Measurements from ENCODE around the gene PRDM16.

The PRDM16 gene

DNA sequence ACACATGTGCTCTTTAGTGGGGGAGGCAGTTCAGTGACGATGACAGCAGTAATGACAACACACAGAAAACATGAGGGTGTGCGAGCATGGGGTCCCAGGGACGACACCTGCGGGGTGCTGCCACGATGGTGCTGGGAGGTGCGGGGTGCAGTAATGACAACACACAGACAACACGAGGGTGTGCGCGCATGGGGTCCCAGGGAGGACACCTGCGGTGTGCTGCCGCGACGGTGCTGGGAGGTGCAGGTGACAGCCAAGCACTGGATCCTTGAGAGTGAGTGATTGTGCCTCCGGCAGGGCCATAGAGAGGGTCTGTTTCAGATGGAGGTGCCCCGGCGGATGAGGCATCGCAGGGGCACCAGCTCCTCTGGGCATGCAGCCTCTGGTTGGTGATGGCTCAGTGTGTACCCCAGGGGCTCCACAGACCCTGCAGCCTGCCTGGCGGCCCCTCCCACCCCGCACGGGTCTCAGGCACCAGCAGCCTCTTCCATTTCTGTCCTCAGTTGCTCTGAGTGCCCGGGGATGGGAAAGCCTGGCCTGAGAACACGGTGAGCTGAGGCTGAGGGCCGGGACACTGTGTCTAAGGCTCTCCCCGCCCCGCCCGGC is 193.8 kb downstream of the PRDM16 start:
- peaks cover 3% of the 10 kb centered on the region in 2 donors for H3K9me3 ChIP-seq (replicated peaks in 1 of 2; ENCODE audit: control insufficient read depth in 2 of 2, insufficient read depth in 1 of 2, low read depth in 1 of 2, low read length in 2 of 2)
- no peak overlapping the region for H3K4me2 ChIP-seq (ENCODE audit: insufficient read depth, low read length, poor library complexity, severe bottlenecking)
- H3K14ac ChIP-seq (ENCODE audit: low read length): no peak overlapping the region
- peak overlapping the region; percentile 52 for H3K9ac ChIP-seq (ENCODE audit: low read depth, low read length, poor library complexity)
- no peaks in the 10 kb centered on the region for H3K36me3 ChIP-seq (replicated peaks in 1 of 2; ENCODE audit: control insufficient read depth in 2 of 2, insufficient read depth in 2 of 2, low read length in 2 of 2)
- peak overlapping the region; percentile 77 for H2BK5ac ChIP-seq (ENCODE audit: low read length)
- H2BK15ac ChIP-seq (ENCODE audit: low read length): peak overlapping the region; percentile 32
- H3K27me3 ChIP-seq (ENCODE audit: control insufficient read depth in 3 of 3, insufficient read depth in 3 of 3, low read depth in 1 of 3, low read length in 3 of 3): peaks cover 0 to 45% (median 0%) of the 10 kb centered on the region in 3 experiments
- H2AFZ ChIP-seq (ENCODE audit: low read length): no peak overlapping the region
- H3K79me1 ChIP-seq (ENCODE audit: low read depth, low read length): no peaks in the 10 kb centered on the region
- no CpG with 5 or more reads among the region's 26 CpGs for WGBS, 2 donors (ENCODE audit: extremely low coverage in 2 of 2, insufficient read length in 2 of 2, insufficient replicate concordance in 1 of 2)
- peak overlapping the region; percentile 88 for H2AK5ac ChIP-seq (ENCODE audit: low read depth, low read length)
- H3K27ac ChIP-seq (replicated peaks; ENCODE audit: low read length): no peak overlapping the region
- no peak overlapping the region for H3K4me3 ChIP-seq (ENCODE audit: low read length in 2 of 2)
- no peak overlapping the region for H2BK120ac ChIP-seq (ENCODE audit: low read depth, low read length)
- H3K18ac ChIP-seq (ENCODE audit: low read length): peak overlapping the region; percentile 71
- H4K91ac ChIP-seq (ENCODE audit: low read depth, low read length, poor library complexity): no peak overlapping the region
- H2BK12ac ChIP-seq (ENCODE audit: low read length): no peak overlapping the region
- no peak overlapping the region for H3K4ac ChIP-seq (ENCODE audit: low read length)
- no peak overlapping the region for H4K8ac ChIP-seq (ENCODE audit: low read depth, low read length)
- DNase-seq (ENCODE audit: low spot score): no peak
- peak overlapping the region; percentile 71 for H3K23ac ChIP-seq (ENCODE audit: low read depth, low read length, poor library complexity)
- peaks cover 0 to 22% of the 10 kb centered on the region in 2 donors for H3K4me1 ChIP-seq (ENCODE audit: control insufficient read depth in 2 of 2, insufficient read depth in 1 of 2, low read depth in 1 of 2, low read length in 2 of 2)

DNA sequence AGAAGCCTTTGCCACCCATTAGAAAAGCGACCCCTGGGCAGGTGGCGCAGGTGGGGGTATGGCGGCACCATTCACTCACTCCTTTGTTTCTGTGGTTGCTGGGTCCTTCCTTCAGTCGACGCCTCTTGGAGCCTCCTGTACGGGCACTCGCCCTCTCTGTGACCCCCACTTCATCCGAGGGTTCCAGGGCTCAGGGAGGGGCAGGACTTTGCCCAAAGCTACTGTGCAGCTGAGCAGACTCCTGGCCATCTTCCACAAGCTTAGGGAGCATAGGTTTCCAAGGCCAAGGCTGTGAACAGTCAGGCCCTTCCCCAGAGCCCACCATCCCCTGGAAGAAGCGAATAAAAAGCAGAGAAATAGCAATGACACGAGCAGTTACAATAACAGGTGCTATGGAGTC is 194.8 kb downstream of the PRDM16 start:
- Histone ChIP-seq H3K27me3 (ENCODE audit: control insufficient read depth in 3 of 3, insufficient read depth in 3 of 3, low read depth in 1 of 3, low read length in 3 of 3) (peaks cover 0 to 43% (median 0%) of the 10 kb centered on the region in 3 experiments), H3K79me1 (ENCODE audit: low read depth, low read length) (no peaks in the 10 kb centered on the region), H2AK5ac (ENCODE audit: low read depth, low read length) (peak overlapping the region; percentile 88), H3K36me3 (replicated peaks in 1 of 2; ENCODE audit: control insufficient read depth in 2 of 2, insufficient read depth in 2 of 2, low read length in 2 of 2) (no peaks in the 10 kb centered on the region), H3K4me3 (ENCODE audit: low read length in 2 of 2) (no peak overlapping the region), H2BK12ac (ENCODE audit: low read length) (no peak overlapping the region), H3K4me2 (ENCODE audit: insufficient read depth, low read length, poor library complexity, severe bottlenecking) (no peak overlapping the region), H4K91ac (ENCODE audit: low read depth, low read length, poor library complexity) (no peak overlapping the region), H3K4ac (ENCODE audit: low read length) (no peak overlapping the region), H3K9ac (ENCODE audit: low read depth, low read length, poor library complexity) (no peak overlapping the region), H3K27ac (replicated peaks; ENCODE audit: low read length) (no peak overlapping the region), H3K14ac (ENCODE audit: low read length) (no peak overlapping the region), H3K4me1 (ENCODE audit: control insufficient read depth in 2 of 2, insufficient read depth in 1 of 2, low read depth in 1 of 2, low read length in 2 of 2) (peaks cover 0 to 24% of the 10 kb centered on the region in 2 donors), H3K9me3 (replicated peaks in 1 of 2; ENCODE audit: control insufficient read depth in 2 of 2, insufficient read depth in 1 of 2, low read depth in 1 of 2, low read length in 2 of 2) (no peaks in the 10 kb centered on the region), H2BK15ac (ENCODE audit: low read length) (peak overlapping the region; percentile 32), H2AFZ (ENCODE audit: low read length) (no peak overlapping the region), H3K18ac (ENCODE audit: low read length) (no peak overlapping the region), H3K23ac (ENCODE audit: low read depth, low read length, poor library complexity) (no peak overlapping the region), H4K8ac (ENCODE audit: low read depth, low read length) (no peak overlapping the region), H2BK120ac (ENCODE audit: low read depth, low read length) (peak overlapping the region; percentile 40), H2BK5ac (ENCODE audit: low read length) (peak overlapping the region; percentile 77)
- WGBS, 2 donors (ENCODE audit: extremely low coverage in 2 of 2, insufficient read length in 2 of 2, insufficient replicate concordance in 1 of 2): no CpG with 5 or more reads among the region's 10 CpGs
- no peak for DNase-seq (ENCODE audit: low spot score)

DNA sequence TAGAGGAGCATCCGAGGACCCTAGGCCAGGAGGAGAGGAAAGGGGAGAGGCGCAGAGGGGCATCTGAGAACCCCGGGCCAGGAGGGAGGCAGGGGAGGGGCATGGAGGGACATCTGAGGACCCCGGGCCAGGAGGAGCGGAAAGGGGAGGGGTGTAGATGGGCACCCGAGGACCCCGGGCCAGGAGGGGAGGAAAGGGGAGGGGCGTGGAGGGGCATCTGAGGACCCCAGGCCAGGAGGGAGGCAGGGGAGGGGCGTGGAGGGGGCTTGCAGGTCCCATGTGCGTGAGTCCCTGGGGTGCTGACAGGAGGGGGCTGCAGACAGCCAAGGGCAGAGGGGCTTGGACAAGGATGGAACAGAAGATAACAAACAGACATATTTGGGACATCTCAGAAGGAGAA is 195.5 kb downstream of the PRDM16 start:
- no peak overlapping the region for H3K27ac ChIP-seq (replicated peaks; ENCODE audit: low read length)
- no peak overlapping the region for H3K14ac ChIP-seq (ENCODE audit: low read length)
- H3K23ac ChIP-seq (ENCODE audit: low read depth, low read length, poor library complexity): no peak overlapping the region
- H3K9me3 ChIP-seq (replicated peaks in 1 of 2; ENCODE audit: control insufficient read depth in 2 of 2, insufficient read depth in 1 of 2, low read depth in 1 of 2, low read length in 2 of 2): no peaks in the 10 kb centered on the region
- H3K79me1 ChIP-seq (ENCODE audit: low read depth, low read length): no peaks in the 10 kb centered on the region
- no peak overlapping the region for H3K4me2 ChIP-seq (ENCODE audit: insufficient read depth, low read length, poor library complexity, severe bottlenecking)
- no peak overlapping the region for H3K4me3 ChIP-seq (ENCODE audit: low read length in 2 of 2)
- H3K36me3 ChIP-seq (replicated peaks in 1 of 2; ENCODE audit: control insufficient read depth in 2 of 2, insufficient read depth in 2 of 2, low read length in 2 of 2): no peaks in the 10 kb centered on the region
- peak overlapping the region; percentile 79 for H3K18ac ChIP-seq (ENCODE audit: low read length)
- no peak overlapping the region for H3K9ac ChIP-seq (ENCODE audit: low read depth, low read length, poor library complexity)
- no peak overlapping the region for H2BK120ac ChIP-seq (ENCODE audit: low read depth, low read length)
- no peak overlapping the region for H3K4ac ChIP-seq (ENCODE audit: low read length)
- no CpG with 5 or more reads among the region's 10 CpGs for WGBS, 2 donors (ENCODE audit: extremely low coverage in 2 of 2, insufficient read length in 2 of 2, insufficient replicate concordance in 1 of 2)
- H2BK12ac ChIP-seq (ENCODE audit: low read length): no peak overlapping the region
- no peak overlapping the region for H4K91ac ChIP-seq (ENCODE audit: low read depth, low read length, poor library complexity)
- peaks cover 0 to 18% of the 10 kb centered on the region in 2 donors for H3K4me1 ChIP-seq (ENCODE audit: control insufficient read depth in 2 of 2, insufficient read depth in 1 of 2, low read depth in 1 of 2, low read length in 2 of 2)
- H4K8ac ChIP-seq (ENCODE audit: low read depth, low read length): no peak overlapping the region
- DNase-seq (ENCODE audit: low spot score): no peak
- H2AFZ ChIP-seq (ENCODE audit: low read length): no peak overlapping the region
- H2BK5ac ChIP-seq (ENCODE audit: low read length): no peak overlapping the region
- H2BK15ac ChIP-seq (ENCODE audit: low read length): peak overlapping the region; percentile 53
- peaks cover 0 to 38% (median 0%) of the 10 kb centered on the region in 3 experiments for H3K27me3 ChIP-seq (ENCODE audit: control insufficient read depth in 3 of 3, insufficient read depth in 3 of 3, low read depth in 1 of 3, low read length in 3 of 3)
- H2AK5ac ChIP-seq (ENCODE audit: low read depth, low read length): peak overlapping the region; percentile 10

DNA sequence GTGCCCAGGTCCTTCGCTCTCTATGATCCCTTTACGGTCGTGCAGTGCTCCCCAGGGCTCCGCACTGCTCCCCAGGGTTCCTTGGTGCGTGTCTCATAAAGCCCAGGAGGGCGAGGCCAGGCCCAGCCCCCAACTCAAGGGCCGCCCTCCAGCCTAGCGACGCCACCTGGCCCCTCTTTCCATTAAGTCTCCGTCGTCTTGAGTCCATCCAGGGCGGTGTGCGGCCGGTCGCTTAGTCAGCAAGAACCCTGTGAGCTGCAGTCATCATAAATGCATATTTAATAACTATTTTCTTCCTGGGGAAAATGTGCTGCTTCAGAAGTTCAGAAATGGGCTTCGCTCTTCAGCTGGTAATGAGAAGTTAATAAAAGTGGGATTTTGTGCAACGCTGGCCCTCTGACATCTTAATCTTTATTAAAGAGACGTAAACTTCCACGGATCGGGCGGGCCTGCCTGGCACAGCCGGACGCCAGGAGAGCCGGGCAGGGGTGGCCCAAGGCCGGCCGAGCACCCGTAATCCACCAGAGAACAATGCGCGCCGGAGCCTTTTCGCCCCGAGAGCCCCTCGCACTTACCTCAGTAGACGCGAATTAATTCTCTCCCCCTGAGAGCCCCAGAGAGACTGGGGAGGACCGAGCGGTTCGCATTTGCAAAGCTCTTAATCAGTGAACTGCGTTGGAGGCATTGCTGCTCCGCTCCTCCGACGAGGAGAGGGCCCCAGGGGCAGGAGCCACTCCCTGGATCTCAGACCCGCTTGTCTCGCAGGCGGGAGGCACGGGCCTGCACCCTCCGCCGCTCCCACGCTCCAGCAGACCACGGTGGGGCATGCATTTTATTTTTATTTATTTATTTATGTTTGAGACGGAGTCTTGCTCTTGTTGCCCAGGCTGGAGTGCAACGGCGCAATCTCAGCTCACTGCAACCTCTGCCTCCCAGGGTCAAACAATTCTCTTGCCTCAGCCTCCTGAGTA is 197.1 kb downstream of the PRDM16 start:
- Histone ChIP-seq H2BK5ac (ENCODE audit: low read length) (no peak overlapping the region), H3K4me2 (ENCODE audit: insufficient read depth, low read length, poor library complexity, severe bottlenecking) (no peak overlapping the region), H3K9me3 (replicated peaks in 1 of 2; ENCODE audit: control insufficient read depth in 2 of 2, insufficient read depth in 1 of 2, low read depth in 1 of 2, low read length in 2 of 2) (no peaks in the 10 kb centered on the region), H3K14ac (ENCODE audit: low read length) (no peak overlapping the region), H3K27me3 (ENCODE audit: control insufficient read depth in 3 of 3, insufficient read depth in 3 of 3, low read depth in 1 of 3, low read length in 3 of 3) (peaks cover 0 to 32% (median 0%) of the 10 kb centered on the region in 3 experiments), H2AFZ (ENCODE audit: low read length) (no peak overlapping the region), H2BK120ac (ENCODE audit: low read depth, low read length) (peak overlapping the region; percentile 56), H3K36me3 (replicated peaks in 1 of 2; ENCODE audit: control insufficient read depth in 2 of 2, insufficient read depth in 2 of 2, low read length in 2 of 2) (no peaks in the 10 kb centered on the region), H4K8ac (ENCODE audit: low read depth, low read length) (no peak overlapping the region), H3K4me3 (ENCODE audit: low read length in 2 of 2) (no peak overlapping the region), H3K27ac (replicated peaks; ENCODE audit: low read length) (no peak overlapping the region), H3K79me1 (ENCODE audit: low read depth, low read length) (peaks cover 2% of the 10 kb centered on the region), H3K4ac (ENCODE audit: low read length) (no peak overlapping the region), H3K9ac (ENCODE audit: low read depth, low read length, poor library complexity) (no peak overlapping the region), H3K18ac (ENCODE audit: low read length) (peak overlapping the region; percentile 86), H2BK12ac (ENCODE audit: low read length) (no peak overlapping the region), H4K91ac (ENCODE audit: low read depth, low read length, poor library complexity) (peak overlapping the region; percentile 69), H3K4me1 (ENCODE audit: control insufficient read depth in 2 of 2, insufficient read depth in 1 of 2, low read depth in 1 of 2, low read length in 2 of 2) (peaks cover 0 to 18% of the 10 kb centered on the region in 2 donors), H2BK15ac (ENCODE audit: low read length) (no peak overlapping the region), H2AK5ac (ENCODE audit: low read depth, low read length) (peak overlapping the region; percentile 47), H3K23ac (ENCODE audit: low read depth, low read length, poor library complexity) (peak overlapping the region; percentile 76)
- no CpG with 5 or more reads among the region's 53 CpGs for whole genome bisulfite sequencing, 2 donors (ENCODE audit: extremely low coverage in 2 of 2, insufficient read length in 2 of 2, insufficient replicate concordance in 1 of 2)
- no peak for DNase-seq (ENCODE audit: low spot score)

Measured in neuronal stem cell (in vitro differentiated cells).